ENCODE results near the gene THAP4. TPM values are rescaled to one million over a fixed set of nuclear protein-coding genes. Genes with fewer than 3 reads are reported as not detected.
"Not testable (repeated sequence)": the region's sequence is repeated elsewhere in the genome, so short reads cannot be mapped to it uniquely, and the experiment has no call there.

The THAP4 gene
- total RNA-seq, 1 donor from 2014 or later: 83.2 TPM

DNA sequence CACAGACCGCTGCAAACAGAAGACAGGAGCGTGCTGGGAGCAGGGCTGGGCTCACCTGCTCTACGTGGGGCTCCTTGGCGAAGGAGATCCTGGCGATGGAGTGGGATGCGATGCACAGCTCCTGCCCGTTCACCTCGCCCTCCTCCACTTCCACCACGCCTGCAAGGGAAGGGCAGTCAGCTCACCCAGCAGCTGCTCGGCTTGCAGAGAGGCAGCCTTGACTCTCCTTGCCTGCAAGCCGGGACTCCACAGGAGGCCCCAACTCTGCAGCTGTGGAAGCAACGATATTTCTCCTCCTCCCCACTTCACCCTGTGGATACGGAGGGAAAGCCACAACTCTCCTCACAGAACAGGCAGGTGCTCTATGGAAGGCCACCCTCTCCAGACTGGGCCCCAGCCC, 35.1 kb downstream of the THAP4 start:
- intact Hi-C loops (cut with DNase I): no loop called here
- ATAC-seq: no peak
- no peak for DNase-seq (ENCODE audit: missing footprints)

DNA sequence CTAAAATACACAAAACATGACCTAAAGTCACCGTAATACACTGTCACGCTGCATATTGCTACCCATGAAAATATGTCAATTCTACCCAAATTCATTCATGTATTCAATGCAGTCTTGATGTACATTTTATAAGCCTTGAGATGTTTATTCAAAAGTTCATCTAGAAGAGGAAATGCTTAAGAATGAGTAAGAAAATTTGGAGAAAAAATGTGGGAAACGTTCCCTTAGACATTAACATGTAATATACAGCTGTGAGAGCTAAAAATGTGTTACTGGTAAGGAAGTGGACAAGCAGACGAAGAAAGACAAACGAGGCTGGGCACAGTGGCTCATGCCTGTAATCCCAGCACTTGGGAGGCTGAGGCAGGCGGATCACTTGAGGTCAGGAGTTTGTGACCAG, 37.3 kb downstream of the THAP4 start:
- no peak for ATAC-seq
- no peak for DNase-seq (ENCODE audit: missing footprints)
- intact Hi-C loops (cut with DNase I): no loop called here

DNA sequence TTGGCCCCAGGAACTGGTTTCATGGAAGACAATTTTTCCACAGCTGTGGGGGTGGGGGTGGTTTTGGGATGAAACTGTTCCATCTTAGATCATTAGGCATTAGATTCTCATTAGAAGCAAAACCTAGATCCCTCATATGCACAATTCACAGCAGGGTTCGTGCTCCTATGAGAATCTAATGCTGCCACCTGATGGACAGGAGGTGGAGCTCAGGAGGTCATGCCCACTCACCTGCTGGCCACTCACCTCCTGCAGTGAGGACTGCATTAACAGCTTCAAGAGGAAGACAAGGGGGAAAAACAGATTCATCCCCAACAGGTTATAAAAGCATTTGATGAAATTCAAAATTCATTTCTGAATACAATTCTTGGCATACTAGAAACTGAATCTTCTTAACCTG, 38.5 kb downstream of the THAP4 start:
- no peak for ATAC-seq
- no peak for DNase-seq (ENCODE audit: missing footprints)
- intact Hi-C loops (cut with DNase I): no loop called here

GRCh38 chr2:241598061-241598460, 38.9 kb downstream of the THAP4 start:
- ATAC-seq: no peak
- intact Hi-C loops (cut with DNase I): no loop called here
- no peak for DNase-seq (ENCODE audit: missing footprints)

- intact Hi-C loops (cut with DNase I): no loop called here
- ATAC-seq (no peak), DNase-seq (ENCODE audit: missing footprints) (no peak)
These were observed 39.4 kb downstream of the THAP4 start for GRCh38 chr2:241597561-241597960.

GRCh38 chr2:241595600-241596140, 41.3 kb downstream of the THAP4 start:
- intact Hi-C loops (cut with DNase I): no loop called here
- no peak for ATAC-seq
- DNase-seq (ENCODE audit: missing footprints): no peak

DNA sequence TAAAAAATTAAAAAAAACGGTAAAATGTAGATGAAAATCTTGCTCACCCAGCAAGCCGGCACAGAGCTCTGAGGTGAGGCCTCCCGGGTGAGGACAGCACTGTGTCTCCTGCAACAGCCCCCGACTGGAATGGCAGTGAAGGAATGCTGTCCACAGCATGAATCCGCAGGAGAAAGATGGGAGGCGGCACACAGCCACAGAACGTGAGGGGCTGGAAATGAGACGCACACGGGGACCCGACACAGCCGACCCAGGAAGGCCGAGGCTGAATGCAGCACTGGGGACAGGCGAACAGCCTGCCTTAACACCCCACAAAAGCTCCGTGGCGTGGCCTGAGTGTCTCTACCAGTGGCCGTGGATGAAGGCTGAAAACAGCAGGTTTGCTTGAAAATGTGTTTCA, 43.7 kb downstream of the THAP4 start:
- intact Hi-C loops (cut with DNase I): no loop called here
- no peak for DNase-seq (ENCODE audit: missing footprints)
- no peak for ATAC-seq

GRCh38 chr2:241592126-241592845, 44.7 kb downstream of the THAP4 start:
- intact Hi-C loops (cut with DNase I): no loop called here
- DNase-seq (ENCODE audit: missing footprints) (no peak), ATAC-seq (peak; percentile 20)

DNA sequence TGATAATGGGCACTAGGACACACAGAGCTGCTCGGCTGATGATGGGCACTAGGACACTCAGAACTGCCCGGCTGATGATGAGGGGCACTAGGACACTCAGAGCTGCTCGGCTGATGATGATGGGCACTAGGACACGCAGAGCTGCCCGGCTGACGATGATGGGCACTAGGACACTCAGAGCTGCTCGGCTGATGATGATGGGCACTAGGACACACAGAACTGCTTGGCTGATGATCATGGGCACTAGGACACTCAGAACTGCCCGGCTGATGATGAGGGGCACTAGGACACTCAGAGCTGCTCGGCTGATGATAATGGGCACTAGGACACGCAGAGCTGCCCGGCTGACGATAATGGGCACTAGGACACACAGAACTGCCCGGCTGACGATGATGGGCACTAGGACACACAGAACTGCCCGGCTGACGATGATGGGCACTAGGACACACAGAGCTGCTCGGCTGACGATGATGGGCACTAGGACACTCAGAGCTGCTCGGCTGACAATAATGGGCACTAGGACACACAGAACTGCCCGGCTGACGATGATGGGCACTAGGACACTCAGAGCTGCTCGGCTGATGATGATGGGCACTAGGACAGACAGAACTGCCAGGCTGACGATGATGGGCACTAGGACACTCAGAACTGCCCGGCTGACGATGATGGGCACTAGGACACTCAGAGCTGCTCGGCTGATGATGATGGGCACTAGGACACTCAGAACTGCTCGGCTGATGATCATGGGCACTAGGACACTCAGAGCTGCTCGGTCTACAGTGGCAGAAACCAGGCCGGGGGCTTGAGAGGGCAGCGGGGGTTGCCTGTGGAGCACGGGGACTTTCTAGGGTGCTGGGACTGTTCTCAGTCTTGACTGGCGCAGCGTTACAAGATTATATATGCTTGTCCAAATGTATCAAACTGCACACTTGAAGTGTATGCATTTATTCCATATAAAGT, 46.2 kb downstream of the THAP4 start:
- DNase-seq (ENCODE audit: missing footprints); ATAC-seq; intact Hi-C loops (cut with DNase I): not testable (repeated sequence)

DNA sequence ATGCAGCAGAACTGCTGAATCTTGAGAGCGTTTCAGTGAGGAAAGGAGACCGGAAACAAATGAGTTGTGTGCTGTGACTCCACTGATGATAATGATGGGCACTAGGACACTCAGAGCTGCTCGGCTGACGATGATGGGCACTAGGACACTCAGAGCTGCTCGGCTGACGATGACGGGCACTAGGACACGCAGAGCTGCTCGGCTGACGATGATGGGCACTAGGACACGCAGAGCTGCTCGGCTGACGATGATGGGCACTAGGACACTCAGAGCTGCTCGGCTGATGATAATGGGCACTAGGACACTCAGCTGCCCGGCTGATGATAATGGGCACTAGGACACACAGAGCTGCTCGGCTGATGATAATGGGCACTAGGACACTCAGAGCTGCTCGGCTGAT, 47.1 kb downstream of the THAP4 start:
- DNase-seq (ENCODE audit: missing footprints); intact Hi-C loops (cut with DNase I); ATAC-seq: not testable (repeated sequence)

GRCh38 chr2:241586564-241587264, 50.2 kb downstream of the THAP4 start:
- intact Hi-C loops (cut with DNase I): no loop called here
- no peak for DNase-seq (ENCODE audit: missing footprints)
- ATAC-seq: no peak

DNA sequence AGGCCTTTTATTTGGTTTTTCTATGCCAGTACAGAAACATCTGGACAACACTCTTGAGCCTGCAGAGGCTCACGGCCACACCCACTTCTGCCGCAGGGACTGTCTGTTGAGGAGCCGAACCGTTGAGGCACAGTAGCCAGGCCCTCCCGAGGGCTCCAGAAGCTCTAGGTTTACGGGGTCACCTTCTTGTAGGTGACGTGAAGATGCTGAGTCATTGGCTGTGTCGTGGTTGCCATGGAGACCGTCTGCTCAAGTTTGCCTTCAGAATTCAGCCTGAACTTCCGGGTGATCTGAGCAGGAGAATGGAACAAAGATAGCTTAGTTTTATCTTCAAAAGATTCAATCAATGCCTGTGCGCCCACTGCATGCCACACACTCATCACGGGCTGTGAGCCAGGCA, 52.5 kb downstream of the THAP4 start:
- intact Hi-C loops (cut with DNase I): no loop called here
- ATAC-seq (no peak), DNase-seq (ENCODE audit: missing footprints) (no peak)

- ATAC-seq (no peak), DNase-seq (ENCODE audit: missing footprints) (no peak)
- intact Hi-C loops (cut with DNase I): no loop called here
These were observed 54.2 kb downstream of the THAP4 start for GRCh38 chr2:241582806-241583205.

DNA sequence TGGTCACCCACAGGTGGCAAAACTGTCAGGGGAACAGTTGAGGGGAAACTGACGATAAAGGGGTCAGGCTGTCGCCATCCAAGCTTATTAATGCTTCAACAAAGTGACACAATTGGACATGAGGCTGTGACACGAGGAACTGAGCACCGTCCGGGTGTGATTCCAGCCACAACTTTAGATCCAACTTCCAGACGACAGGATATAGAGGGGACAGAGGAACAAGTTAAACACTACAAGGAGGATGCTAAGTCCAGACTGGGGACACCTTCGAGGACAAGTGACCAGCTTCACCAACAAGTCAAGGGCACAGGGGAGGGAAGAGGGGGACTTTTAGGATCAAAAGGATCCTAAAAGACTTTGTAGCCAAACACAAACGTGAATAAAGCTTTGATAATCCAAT, 54.6 kb downstream of the THAP4 start:
- no peak for ATAC-seq
- DNase-seq (ENCODE audit: missing footprints): no peak
- intact Hi-C loops (cut with DNase I): no loop called here

- intact Hi-C loops (cut with DNase I): no loop called here
- no peak for ATAC-seq
- no peak for DNase-seq (ENCODE audit: missing footprints)
These were observed 57.7 kb downstream of the THAP4 start for GRCh38 chr2:241579281-241579680.

- no peak for ATAC-seq
- intact Hi-C loops (cut with DNase I): no loop called here
These were observed 59.4 kb downstream of the THAP4 start for GRCh38 chr2:241577413-241578122.

GRCh38 chr2:241576293-241576654, 60.7 kb downstream of the THAP4 start:
- ATAC-seq: no peak
- intact Hi-C loops (cut with DNase I): no loop called here
- no peak for DNase-seq (ENCODE audit: missing footprints)

More at GRCh38 chr2:241577413-241578122, 59.4 kb downstream of the THAP4 start:
- no peak for DNase-seq (ENCODE audit: missing footprints)

DNA sequence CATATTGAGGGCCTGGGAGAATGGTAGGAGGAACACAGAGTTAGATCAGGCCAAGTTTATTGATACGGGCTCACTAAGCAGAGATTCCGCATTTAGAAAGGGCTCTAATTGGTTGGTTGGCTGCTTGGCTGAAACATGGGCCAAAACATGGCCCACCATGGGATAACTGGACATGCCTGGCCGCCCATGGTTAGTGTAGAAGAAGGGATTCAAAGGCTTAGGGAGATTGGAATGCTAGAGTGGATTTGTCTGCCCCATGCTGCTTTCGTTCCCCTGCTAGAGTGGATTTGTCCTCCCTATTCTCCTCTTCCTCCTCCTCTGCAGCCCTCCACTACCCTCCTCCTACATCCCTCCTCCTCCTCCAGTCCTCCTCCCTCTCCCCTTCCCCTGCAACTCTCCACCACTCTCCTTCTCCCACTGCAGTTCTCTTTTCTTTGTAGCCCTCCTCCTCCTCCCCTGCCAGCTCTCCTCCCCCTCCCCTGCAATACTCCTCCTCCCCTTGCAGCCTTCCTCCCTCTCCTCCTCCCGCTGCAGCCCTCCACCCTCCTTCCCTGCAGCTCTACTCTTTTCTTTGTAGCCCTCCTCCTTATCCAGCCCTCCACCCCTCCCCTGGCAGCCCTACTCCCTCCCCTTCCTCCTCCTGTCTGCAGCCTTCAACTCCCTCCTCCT, 61.2 kb downstream of the THAP4 start:
- no peak for DNase-seq (ENCODE audit: missing footprints)
- no peak for ATAC-seq
- intact Hi-C loops (cut with DNase I): no loop called here
